Measurements from ENCODE around the gene CLIC1.
A peak's percentile ranks its signal among the peaks of the same experiment; 100 is the strongest.

The CLIC1 gene

GRCh38 chr6:31737991-31738979, 2.0 kb upstream of the CLIC1 start:
- DNase-seq: peak; percentile 89

GRCh38 chr6:31737315-31737990, 1.1 kb upstream of the CLIC1 start:
- DNase-seq: peak; percentile 84

GRCh38 chr6:31736768-31737314, 511 bp upstream of the CLIC1 start:
- DNase-seq: no peak

- DNase-seq: peak; percentile 57
These were observed 1.4 kb downstream of the CLIC1 start for GRCh38 chr6:31734821-31735406.

- no peak for DNase-seq
These were observed 2.0 kb downstream of the CLIC1 start for GRCh38 chr6:31734247-31734820.

GRCh38 chr6:31733734-31734133, 2.6 kb downstream of the CLIC1 start:
- no peak for DNase-seq

GRCh38 chr6:31732029-31732428, 4.3 kb downstream of the CLIC1 start:
- no peak for DNase-seq

- no peak for DNase-seq
These were observed 5.7 kb downstream of the CLIC1 start for GRCh38 chr6:31730631-31731086.

- no peak for DNase-seq
These were observed 6.2 kb downstream of the CLIC1 start for GRCh38 chr6:31729979-31730630.

- no peak for DNase-seq
These were observed 6.8 kb downstream of the CLIC1 start for GRCh38 chr6:31729515-31729978.

GRCh38 chr6:31728767-31729514, 7.4 kb downstream of the CLIC1 start, which contains the start of gene DDAH2:
Gene DDAH2, minus strand, starts transcription at chr6:31729299. Its CDS starts 138 bp downstream, at chr6:31729161.
- DNase-seq: no peak

GRCh38 chr6:31727717-31728671, 8.3 kb downstream of the CLIC1 start:
- peak; percentile 86 for DNase-seq

GRCh38 chr6:31727034-31727716, 9.2 kb downstream of the CLIC1 start:
- DNase-seq: no peak

- DNase-seq: no peak
These were observed 10.6 kb downstream of the CLIC1 start for GRCh38 chr6:31725502-31726350.

- no peak for DNase-seq
These were observed 12.2 kb downstream of the CLIC1 start for GRCh38 chr6:31723980-31724691.

GRCh38 chr6:31723245-31723979, 12.9 kb downstream of the CLIC1 start, which contains the start of gene MPIG6B:
Gene MPIG6B, plus strand, starts transcription at chr6:31723373. Its CDS starts 11 bp downstream, at chr6:31723384.
- no peak for DNase-seq

GRCh38 chr6:31722173-31722572, 14.2 kb downstream of the CLIC1 start:
- DNase-seq: no peak
